ENCODE data around the gene NDUFS7. TPM values are rescaled to one million over a fixed set of nuclear protein-coding genes. Genes with fewer than 3 reads are reported as not detected.
"Not testable (repeated sequence)": the region's sequence is repeated elsewhere in the genome, so short reads cannot be mapped to it uniquely, and the experiment has no call there.

NDUFS7 gene
- total and polyA plus RNA-seq, 7 experiments from 2014 or later: 48.4 to 232 (median 68.7) TPM

- peaks cover 10 to 83% (median 27%) of the 10 kb centered on the region in 3 experiments for H3K36me3 ChIP-seq (ENCODE audit: control insufficient read depth in 2 of 3, insufficient read depth in 3 of 3, low read length in 3 of 3)
- H3K4me3 ChIP-seq (ENCODE audit: low read length): no peak overlapping the region
- intact Hi-C loops (cut with micrococcal nuclease): no loop called here
- Mint-ChIP-seq H3K9me3 (peaks cover 0 to 2% (median 0%) of the 10 kb centered on the region in 11 donors), H3K27me3 (no peaks in the 10 kb centered on the region), H3K4me1 (peaks cover 14 to 55% (median 38%) of the 10 kb centered on the region in 7 donors), H3K36me3 (peaks cover 0 to 26% (median 7%) of the 10 kb centered on the region in 5 donors), H3K27ac (peak overlapping the region in 4 of 9 donors; percentile 28 to 69 (median 50)), H3K4me3 (peak overlapping the region in 2 of 10 donors; percentile 24 to 32)
- H3K27me3 ChIP-seq (ENCODE audit: control insufficient read depth in 2 of 2, insufficient read depth in 2 of 2, low read length in 2 of 2): no peaks in the 10 kb centered on the region
- peaks cover 8 to 13% of the 10 kb centered on the region in 2 donors for H3K4me1 ChIP-seq (ENCODE audit: control insufficient read depth in 2 of 2, insufficient read depth in 2 of 2, low read length in 2 of 2)
- ChIA-PET CTCF (no interaction called here), POLR2A (interaction anchor here (1.1 to 1.4 kb wide), 2 partner anchors 8 to 15 kb away, joined by 3 to 5 read pairs; no protein-coding TSS in a partner anchor)
- H3K27ac ChIP-seq (ENCODE audit: low read depth, low read length): no peak overlapping the region
- H3K9me3 ChIP-seq (ENCODE audit: control insufficient read depth in 2 of 3, low read length in 3 of 3): no peaks in the 10 kb centered on the region
- DNase-seq (no peak), ATAC-seq (no peak)
Observed at GRCh38 chr19:1417681-1418495, 34.2 kb downstream of the NDUFS7 start.

- no peaks in the 10 kb centered on the region for H3K27me3 ChIP-seq (ENCODE audit: control insufficient read depth in 2 of 2, insufficient read depth in 2 of 2, low read length in 2 of 2)
- H3K4me3 ChIP-seq (ENCODE audit: low read length): no peak overlapping the region
- CTCF ChIA-PET: interaction anchor here (1.0 kb wide), 1 partner anchor 9 kb away, joined by 3 read pairs; no protein-coding TSS in a partner anchor
- ATAC-seq (no peak), DNase-seq (no peak)
- H3K4me1 ChIP-seq (ENCODE audit: control insufficient read depth in 2 of 2, insufficient read depth in 2 of 2, low read length in 2 of 2): peaks cover 6 to 13% of the 10 kb centered on the region in 2 donors
- Mint-ChIP-seq H3K4me1 (peaks cover 15 to 53% (median 37%) of the 10 kb centered on the region in 7 donors), H3K4me3 (no peak overlapping the region), H3K27ac (no peak overlapping the region), H3K36me3 (peaks cover 5 to 31% (median 11%) of the 10 kb centered on the region in 5 donors), H3K9me3 (peaks cover 0 to 4% (median 0%) of the 10 kb centered on the region in 11 donors), H3K27me3 (no peaks in the 10 kb centered on the region)
- H3K27ac ChIP-seq (ENCODE audit: low read depth, low read length): no peak overlapping the region
- POLR2A ChIA-PET: interaction anchor here (1.1 to 1.4 kb wide), 2 partner anchors 9 to 15 kb away, joined by 3 to 5 read pairs; no protein-coding TSS in a partner anchor
- no peaks in the 10 kb centered on the region for H3K9me3 ChIP-seq (ENCODE audit: control insufficient read depth in 2 of 3, low read length in 3 of 3)
- H3K36me3 ChIP-seq (ENCODE audit: control insufficient read depth in 2 of 3, insufficient read depth in 3 of 3, low read length in 3 of 3): peaks cover 10 to 83% (median 23%) of the 10 kb centered on the region in 3 experiments
- intact Hi-C loops (cut with micrococcal nuclease): no loop called here
Observed at GRCh38 chr19:1418496-1418775, 34.7 kb downstream of the NDUFS7 start.

- H3K27me3 ChIP-seq (ENCODE audit: control insufficient read depth in 2 of 2, insufficient read depth in 2 of 2, low read length in 2 of 2): no peaks in the 10 kb centered on the region
- POLR2A ChIA-PET: interaction anchor here (1.1 to 1.4 kb wide), 2 partner anchors 9 to 14 kb away, joined by 3 to 5 read pairs; no protein-coding TSS in a partner anchor
- H3K27me3 Mint-ChIP-seq: no peaks in the 10 kb centered on the region
- H3K27ac ChIP-seq (ENCODE audit: low read depth, low read length): no peak overlapping the region
- H3K9me3 Mint-ChIP-seq: peaks cover 0 to 4% (median 0%) of the 10 kb centered on the region in 11 donors
- intact Hi-C loops (cut with micrococcal nuclease): no loop called here
- H3K4me3 ChIP-seq (ENCODE audit: low read length): no peak overlapping the region
- peak overlapping the region in 2 of 9 donors; percentile 28 to 36 for H3K27ac Mint-ChIP-seq
- peaks cover 10 to 84% (median 23%) of the 10 kb centered on the region in 3 experiments for H3K36me3 ChIP-seq (ENCODE audit: control insufficient read depth in 2 of 3, insufficient read depth in 3 of 3, low read length in 3 of 3)
- H3K4me3 Mint-ChIP-seq: no peak overlapping the region
- H3K36me3 Mint-ChIP-seq: peaks cover 7 to 33% (median 11%) of the 10 kb centered on the region in 5 donors
- H3K4me1 Mint-ChIP-seq: peaks cover 15 to 46% (median 33%) of the 10 kb centered on the region in 7 donors
- DNase-seq (no peak), ATAC-seq (no peak)
- H3K4me1 ChIP-seq (ENCODE audit: control insufficient read depth in 2 of 2, insufficient read depth in 2 of 2, low read length in 2 of 2): peaks cover 4 to 13% of the 10 kb centered on the region in 2 donors
- H3K9me3 ChIP-seq (ENCODE audit: control insufficient read depth in 2 of 3, low read length in 3 of 3): no peaks in the 10 kb centered on the region
- CTCF ChIA-PET: interaction anchor here (1.0 kb wide), 1 partner anchor 10 kb away, joined by 3 read pairs; no protein-coding TSS in a partner anchor
Observed at GRCh38 chr19:1418951-1419738, 35.4 kb downstream of the NDUFS7 start.

- H3K4me3 ChIP-seq (ENCODE audit: low read length); ATAC-seq; H3K27me3 Mint-ChIP-seq; POLR2A ChIA-PET; H3K27me3 ChIP-seq (ENCODE audit: control insufficient read depth in 2 of 2, insufficient read depth in 2 of 2, low read length in 2 of 2); H3K4me1 ChIP-seq (ENCODE audit: control insufficient read depth in 2 of 2, insufficient read depth in 2 of 2, low read length in 2 of 2); H3K9me3 ChIP-seq (ENCODE audit: control insufficient read depth in 2 of 3, low read length in 3 of 3); intact Hi-C loops (cut with micrococcal nuclease); H3K27ac ChIP-seq (ENCODE audit: low read depth, low read length); DNase-seq; H3K27ac Mint-ChIP-seq; H3K4me3 Mint-ChIP-seq; H3K9me3 Mint-ChIP-seq: not testable (repeated sequence)
- peaks cover 8 to 36% (median 11%) of the 10 kb centered on the region in 5 donors for H3K36me3 Mint-ChIP-seq
- peaks cover 13 to 40% (median 27%) of the 10 kb centered on the region in 7 donors for H3K4me1 Mint-ChIP-seq
- CTCF ChIA-PET: interaction anchor here (0.6 kb wide), 1 partner anchor 17 kb away, joined by 5 read pairs; no protein-coding TSS in a partner anchor
- H3K36me3 ChIP-seq (ENCODE audit: control insufficient read depth in 2 of 3, insufficient read depth in 3 of 3, low read length in 3 of 3): peaks cover 10 to 86% (median 23%) of the 10 kb centered on the region in 3 experiments
Observed at GRCh38 chr19:1420085-1420484, 36.4 kb downstream of the NDUFS7 start.

GRCh38 chr19:1420590-1420989 is 36.9 kb downstream of the NDUFS7 start:
- Mint-ChIP-seq H3K4me3 (no peak overlapping the region), H3K4me1 (peaks cover 11 to 35% (median 22%) of the 10 kb centered on the region in 7 donors), H3K9me3 (peaks cover 0 to 2% (median 0%) of the 10 kb centered on the region in 11 donors), H3K27ac (no peak overlapping the region), H3K36me3 (peaks cover 8 to 37% (median 12%) of the 10 kb centered on the region in 5 donors), H3K27me3 (no peaks in the 10 kb centered on the region)
- no peak for DNase-seq
- Histone ChIP-seq H3K27me3 (ENCODE audit: control insufficient read depth in 2 of 2, insufficient read depth in 2 of 2, low read length in 2 of 2) (no peaks in the 10 kb centered on the region), H3K4me3 (ENCODE audit: low read length) (no peak overlapping the region), H3K9me3 (ENCODE audit: control insufficient read depth in 2 of 3, low read length in 3 of 3) (no peaks in the 10 kb centered on the region), H3K27ac (ENCODE audit: low read depth, low read length) (no peak overlapping the region), H3K4me1 (ENCODE audit: control insufficient read depth in 2 of 2, insufficient read depth in 2 of 2, low read length in 2 of 2) (peaks cover 0 to 5% of the 10 kb centered on the region in 2 donors), H3K36me3 (ENCODE audit: control insufficient read depth in 2 of 3, insufficient read depth in 3 of 3, low read length in 3 of 3) (peaks cover 10 to 86% (median 27%) of the 10 kb centered on the region in 3 experiments)
- ChIA-PET CTCF (interaction anchor here (0.6 kb wide), 2 partner anchors 18 to 566 kb away, joined by 3 to 5 read pairs; no protein-coding TSS in a partner anchor), POLR2A (no interaction called here)
- no peak for ATAC-seq
- intact Hi-C loops (cut with micrococcal nuclease): no loop called here

- no peak overlapping the region for H3K27ac ChIP-seq (ENCODE audit: low read depth, low read length)
- peaks cover 10 to 93% (median 30%) of the 10 kb centered on the region in 3 experiments for H3K36me3 ChIP-seq (ENCODE audit: control insufficient read depth in 2 of 3, insufficient read depth in 3 of 3, low read length in 3 of 3)
- POLR2A ChIA-PET: no interaction called here
- peaks cover 0 to 2% (median 0%) of the 10 kb centered on the region in 11 donors for H3K9me3 Mint-ChIP-seq
- H3K27me3 ChIP-seq (ENCODE audit: control insufficient read depth in 2 of 2, insufficient read depth in 2 of 2, low read length in 2 of 2): no peaks in the 10 kb centered on the region
- ATAC-seq (no peak), DNase-seq (no peak)
- H3K27ac Mint-ChIP-seq: no peak overlapping the region
- H3K4me1 ChIP-seq (ENCODE audit: control insufficient read depth in 2 of 2, insufficient read depth in 2 of 2, low read length in 2 of 2): no peaks in the 10 kb centered on the region
- no peak overlapping the region for H3K4me3 Mint-ChIP-seq
- no peak overlapping the region for H3K4me3 ChIP-seq (ENCODE audit: low read length)
- H3K27me3 Mint-ChIP-seq: no peaks in the 10 kb centered on the region
- H3K36me3 Mint-ChIP-seq: peaks cover 8 to 37% (median 14%) of the 10 kb centered on the region in 5 donors
- H3K4me1 Mint-ChIP-seq: peaks cover 7 to 27% (median 15%) of the 10 kb centered on the region in 7 donors
- intact Hi-C loops (cut with micrococcal nuclease): no loop called here
- CTCF ChIA-PET: interaction anchor here (0.6 kb wide), 1 partner anchor 567 kb away, joined by 3 read pairs; no protein-coding TSS in a partner anchor
- no peaks in the 10 kb centered on the region for H3K9me3 ChIP-seq (ENCODE audit: control insufficient read depth in 2 of 3, low read length in 3 of 3)
Observed at GRCh38 chr19:1421218-1421957, 37.7 kb downstream of the NDUFS7 start.

All from naive thymus-derived CD4-positive, alpha-beta T cell (primary cell).